C4-2B (cell line): ENCODE measurements around the gene PC.

ENCODE experiments used
- ZFX ChIP-seq: fragments of 450-650 bp; IDR thresholded peaks from 2 replicates; pipeline ENCODE4 v1.6.1; 2017
- TF ChIP-seq, protein P1 (sequence below): fragments of 450-650 bp; conservative IDR thresholded peaks from 2 replicates; pipeline ENCODE4 v1.5.1; 2017; ENCODE audit warnings: mild to moderate bottlenecking

DNA sequence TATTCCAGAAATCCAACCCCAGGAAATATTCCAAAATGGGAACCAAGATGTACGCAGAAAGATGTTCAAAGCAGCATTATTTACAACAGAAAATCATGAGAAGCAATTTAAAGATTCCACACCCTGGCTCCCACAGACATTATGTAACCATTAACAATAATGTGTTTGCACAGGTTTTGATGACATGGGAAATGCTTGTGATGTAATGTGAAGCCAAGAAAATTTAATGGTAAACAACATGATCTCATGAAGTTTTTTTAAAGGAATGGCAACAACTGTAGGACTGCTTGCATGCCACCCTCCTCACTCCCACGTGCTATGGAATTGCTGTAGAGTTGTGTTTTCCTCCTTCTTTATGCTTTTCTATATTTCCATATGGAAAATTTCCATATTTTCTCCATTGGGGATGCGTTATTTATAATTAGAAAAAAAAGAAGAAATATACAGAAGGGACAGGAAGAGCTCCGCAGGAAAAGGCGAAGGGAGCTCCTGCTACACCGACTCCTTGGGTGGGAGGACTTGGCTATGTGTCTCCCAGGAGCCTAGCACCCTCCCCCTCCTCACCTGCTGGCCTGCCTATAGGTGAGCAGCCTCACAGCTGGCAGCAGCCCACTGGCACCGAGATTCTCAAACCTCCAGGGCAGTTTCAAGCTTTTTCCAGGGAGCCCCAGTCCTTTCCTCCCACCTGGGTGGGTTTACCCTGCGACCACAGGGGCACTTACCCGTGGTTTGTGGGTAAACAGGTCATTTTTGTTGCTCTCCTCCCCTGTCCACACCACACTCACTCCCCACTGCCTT, 80.4 kb downstream of the PC start:
- TF ChIP-seq, protein P1, sequence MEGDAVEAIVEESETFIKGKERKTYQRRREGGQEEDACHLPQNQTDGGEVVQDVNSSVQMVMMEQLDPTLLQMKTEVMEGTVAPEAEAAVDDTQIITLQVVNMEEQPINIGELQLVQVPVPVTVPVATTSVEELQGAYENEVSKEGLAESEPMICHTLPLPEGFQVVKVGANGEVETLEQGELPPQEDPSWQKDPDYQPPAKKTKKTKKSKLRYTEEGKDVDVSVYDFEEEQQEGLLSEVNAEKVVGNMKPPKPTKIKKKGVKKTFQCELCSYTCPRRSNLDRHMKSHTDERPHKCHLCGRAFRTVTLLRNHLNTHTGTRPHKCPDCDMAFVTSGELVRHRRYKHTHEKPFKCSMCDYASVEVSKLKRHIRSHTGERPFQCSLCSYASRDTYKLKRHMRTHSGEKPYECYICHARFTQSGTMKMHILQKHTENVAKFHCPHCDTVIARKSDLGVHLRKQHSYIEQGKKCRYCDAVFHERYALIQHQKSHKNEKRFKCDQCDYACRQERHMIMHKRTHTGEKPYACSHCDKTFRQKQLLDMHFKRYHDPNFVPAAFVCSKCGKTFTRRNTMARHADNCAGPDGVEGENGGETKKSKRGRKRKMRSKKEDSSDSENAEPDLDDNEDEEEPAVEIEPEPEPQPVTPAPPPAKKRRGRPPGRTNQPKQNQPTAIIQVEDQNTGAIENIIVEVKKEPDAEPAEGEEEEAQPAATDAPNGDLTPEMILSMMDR, result no peak
- TF ChIP-seq ZFX, result no peak
